Measurements from ENCODE around the gene PARP1. TPM values are rescaled to one million over a fixed set of nuclear protein-coding genes. Genes with fewer than 3 reads are reported as not detected.

PARP1 gene
- total RNA-seq, 1 donor from 2014 or later = 237 TPM

- Mint-ChIP-seq H3K27me3 (ENCODE audit: insufficient read depth, low read depth) (peaks cover 11% of the 10 kb centered on the region), H3K4me3 (no peak overlapping the region), H3K4me1 (peaks cover 5% of the 10 kb centered on the region), H3K9me3 (no peaks in the 10 kb centered on the region), H3K27ac (no peak overlapping the region), H3K36me3 (no peaks in the 10 kb centered on the region)
- TF ChIP-seq EZH2phosphoT487 (IDR thresholded peaks at IDR 0.05) (no peak), CTCF (IDR thresholded peaks at IDR 0.05) (no peak), EZH2 (IDR thresholded peaks at IDR 0.05) (no peak)
- H3K36me3 ChIP-seq = no peaks in the 10 kb centered on the region
- H3K4me1 ChIP-seq = no peaks in the 10 kb centered on the region
- no peaks in the 10 kb centered on the region for H3F3A ChIP-seq (ENCODE audit: low read depth)
- H3K79me2 ChIP-seq (ENCODE audit: low read depth) = no peaks in the 10 kb centered on the region
- no peak overlapping the region for H3K4me3 ChIP-seq
- no peak overlapping the region for H3K27ac ChIP-seq
- no peaks in the 10 kb centered on the region for H4K20me1 ChIP-seq (ENCODE audit: low read depth)
- no peaks in the 10 kb centered on the region for H3K9me3 ChIP-seq (ENCODE audit: low read depth)
- no peak overlapping the region for H3K4me2 ChIP-seq
- no peaks in the 10 kb centered on the region for H3K27me3 ChIP-seq
- H2AFZ ChIP-seq (replicated peaks) = no peak overlapping the region
- no peak for DNase-seq (ENCODE audit: low spot score)
- no peak overlapping the region for H3K9ac ChIP-seq
Observed at GRCh38 chr1:226444901-226445300, 37.0 kb upstream of the PARP1 start.

GRCh38 chr1:226443439-226443838, 35.5 kb upstream of the PARP1 start:
- Histone ChIP-seq H2AFZ (replicated peaks) (no peak overlapping the region), H3K36me3 (no peaks in the 10 kb centered on the region), H3K4me1 (no peaks in the 10 kb centered on the region), H3K9ac (no peak overlapping the region), H4K20me1 (ENCODE audit: low read depth) (no peaks in the 10 kb centered on the region), H3K27ac (no peak overlapping the region), H3K9me3 (ENCODE audit: low read depth) (no peaks in the 10 kb centered on the region), H3K4me2 (no peak overlapping the region), H3K4me3 (no peak overlapping the region), H3F3A (ENCODE audit: low read depth) (no peaks in the 10 kb centered on the region), H3K27me3 (no peaks in the 10 kb centered on the region), H3K79me2 (ENCODE audit: low read depth) (no peaks in the 10 kb centered on the region)
- no peak for DNase-seq (ENCODE audit: low spot score)
- Mint-ChIP-seq H3K9me3 (no peaks in the 10 kb centered on the region), H3K27ac (no peak overlapping the region), H3K4me3 (no peak overlapping the region), H3K27me3 (ENCODE audit: insufficient read depth, low read depth) (peaks cover 8% of the 10 kb centered on the region), H3K4me1 (peaks cover 1% of the 10 kb centered on the region), H3K36me3 (no peaks in the 10 kb centered on the region)
- TF ChIP-seq EZH2 (IDR thresholded peaks at IDR 0.05) = no peak
- TF ChIP-seq CTCF (IDR thresholded peaks at IDR 0.05) = no peak
- TF ChIP-seq EZH2phosphoT487 (IDR thresholded peaks at IDR 0.05) = no peak

- Mint-ChIP-seq H3K27ac (no peak overlapping the region), H3K4me3 (no peak overlapping the region), H3K9me3 (no peaks in the 10 kb centered on the region), H3K27me3 (ENCODE audit: insufficient read depth, low read depth) (peaks cover 7% of the 10 kb centered on the region), H3K4me1 (no peaks in the 10 kb centered on the region), H3K36me3 (no peaks in the 10 kb centered on the region)
- no peak for DNase-seq (ENCODE audit: low spot score)
- Histone ChIP-seq H3K4me2 (no peak overlapping the region), H3K79me2 (ENCODE audit: low read depth) (no peaks in the 10 kb centered on the region), H3K27ac (no peak overlapping the region), H3F3A (ENCODE audit: low read depth) (no peaks in the 10 kb centered on the region), H3K9me3 (ENCODE audit: low read depth) (no peaks in the 10 kb centered on the region), H3K27me3 (no peaks in the 10 kb centered on the region), H3K36me3 (no peaks in the 10 kb centered on the region), H3K4me1 (no peaks in the 10 kb centered on the region), H4K20me1 (ENCODE audit: low read depth) (no peaks in the 10 kb centered on the region), H2AFZ (replicated peaks) (no peak overlapping the region), H3K9ac (no peak overlapping the region), H3K4me3 (no peak overlapping the region)
- TF ChIP-seq CTCF (IDR thresholded peaks at IDR 0.05) = no peak
- TF ChIP-seq EZH2phosphoT487 (IDR thresholded peaks at IDR 0.05) = no peak
- TF ChIP-seq EZH2 (IDR thresholded peaks at IDR 0.05) = no peak
Observed at GRCh38 chr1:226443033-226443432, 35.1 kb upstream of the PARP1 start.

Measured in neural progenitor cell (in vitro differentiated cells).